GM19043 (cell line): ENCODE data around the gene LTBP1.
"Not testable (repeated sequence)": the region's sequence is repeated elsewhere in the genome, so short reads cannot be mapped to it uniquely, and the experiment has no call there.

ENCODE experiments used
- ATAC-seq: cut with Tn5 transposase; IDR thresholded peaks from one replicate; pipeline ENCODE4 v1.9.1; 2021; ENCODE audit warnings: low read depth; ENCODE audit not compliant: unreplicated experiment

LTBP1 gene

GRCh38 chr2:33032245-33032644 lies 85.5 kb downstream of the LTBP1 start:
- ATAC-seq, result no peak

DNA sequence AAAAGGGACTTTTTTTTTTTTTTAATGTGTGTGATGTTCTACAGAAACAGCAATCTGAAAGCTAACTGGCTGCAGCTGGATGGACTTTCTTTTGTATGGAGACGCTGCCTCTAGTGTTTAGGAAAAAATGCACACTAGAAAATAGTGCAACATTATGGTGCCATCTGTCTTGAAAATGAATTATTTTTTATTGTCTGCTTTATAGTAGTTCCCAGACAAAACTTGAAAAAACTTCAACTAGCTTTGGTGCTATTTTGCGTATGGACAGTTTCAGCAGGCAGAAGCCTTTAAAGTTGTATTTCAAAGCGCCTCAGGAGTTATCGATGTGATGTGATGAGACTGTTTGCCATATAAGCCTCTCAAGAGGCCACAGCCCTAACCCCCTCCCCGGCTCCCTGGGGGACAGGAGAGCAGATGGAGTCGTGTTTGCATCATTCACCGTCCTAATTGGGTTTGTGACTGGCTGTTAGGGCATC lies 86.9 kb downstream of the LTBP1 start:
- no peak for ATAC-seq

DNA sequence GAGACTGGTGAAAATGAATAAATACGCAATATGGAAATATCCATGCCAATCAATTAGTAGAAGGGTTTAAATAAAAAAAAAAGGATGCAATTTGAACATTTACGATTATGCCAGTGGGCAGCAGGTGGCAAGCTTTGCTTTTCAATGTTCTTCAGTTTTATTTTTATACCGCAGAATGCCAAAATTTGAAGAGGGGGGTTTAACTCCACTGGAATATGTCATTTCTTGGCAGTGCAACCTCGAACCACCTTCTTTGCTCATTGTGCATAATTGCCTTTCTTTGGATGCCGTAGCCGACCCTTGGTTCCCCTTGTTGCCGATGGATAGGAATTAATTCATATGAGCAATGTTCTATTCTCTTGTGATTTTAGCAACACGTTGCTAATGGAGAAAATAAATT lies 88.0 kb downstream of the LTBP1 start:
- no peak for ATAC-seq

DNA sequence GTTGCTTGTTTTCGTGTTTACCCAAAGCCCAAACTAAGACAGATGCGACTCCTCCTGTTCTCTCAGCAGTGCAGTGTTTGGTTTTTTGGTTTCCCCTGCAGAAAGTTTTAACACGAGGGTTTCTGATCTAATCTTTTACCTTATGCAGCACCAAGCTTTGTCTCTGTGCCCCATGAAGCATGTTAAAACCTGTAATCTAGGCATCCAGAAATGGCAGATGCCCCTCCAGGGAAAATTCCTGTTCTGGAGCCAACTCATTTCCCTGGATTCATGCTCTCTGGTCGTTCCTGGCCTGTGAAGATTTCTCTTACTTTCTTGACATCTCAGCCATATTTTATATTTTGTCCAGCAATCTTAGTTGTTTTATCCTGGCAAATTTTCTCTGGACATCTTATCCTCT lies 91.5 kb downstream of the LTBP1 start:
- ATAC-seq, result no peak

DNA sequence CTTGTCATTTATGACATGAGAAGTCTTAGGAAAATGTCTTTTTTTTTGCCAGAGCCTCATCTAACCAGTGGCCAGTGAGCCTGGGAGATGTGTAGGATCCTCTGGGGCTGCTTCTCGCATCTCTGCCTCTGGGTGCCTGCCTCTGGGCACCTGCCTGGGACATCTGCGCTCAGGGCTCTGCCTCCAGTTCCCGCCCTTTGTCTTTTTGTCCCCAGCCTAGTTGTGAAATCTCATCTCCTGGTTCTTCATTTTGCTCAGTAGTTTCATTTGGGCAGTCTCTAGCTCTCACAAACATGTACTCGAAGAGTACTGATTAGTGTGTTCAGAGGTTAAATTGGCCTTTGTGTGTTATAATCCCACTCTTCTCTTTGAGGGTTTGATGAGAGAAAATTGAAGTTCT lies 92.0 kb downstream of the LTBP1 start:
- no peak for ATAC-seq

- ATAC-seq, result no peak
These were observed 93.8 kb downstream of the LTBP1 start for GRCh38 chr2:33040541-33040940.

DNA sequence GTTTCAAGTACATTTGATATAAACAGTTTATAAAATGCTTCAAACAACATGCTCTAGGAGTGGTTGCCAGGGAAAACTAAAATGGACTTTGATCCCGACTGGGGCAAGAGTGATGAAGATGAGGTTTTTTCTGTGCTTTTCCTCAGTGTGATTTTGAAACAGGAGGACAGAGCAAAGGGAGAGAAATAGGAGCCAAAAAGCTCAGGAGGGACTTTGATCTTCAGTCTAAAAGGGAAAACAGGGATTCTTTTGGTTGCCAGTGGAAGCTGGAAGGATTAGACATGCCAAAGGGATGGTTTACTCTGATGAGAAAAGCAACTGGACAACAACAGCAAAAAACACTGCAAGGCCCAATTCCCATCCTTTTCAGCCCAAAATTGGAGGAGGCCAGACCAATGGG lies 95.5 kb downstream of the LTBP1 start:
- no peak for ATAC-seq

DNA sequence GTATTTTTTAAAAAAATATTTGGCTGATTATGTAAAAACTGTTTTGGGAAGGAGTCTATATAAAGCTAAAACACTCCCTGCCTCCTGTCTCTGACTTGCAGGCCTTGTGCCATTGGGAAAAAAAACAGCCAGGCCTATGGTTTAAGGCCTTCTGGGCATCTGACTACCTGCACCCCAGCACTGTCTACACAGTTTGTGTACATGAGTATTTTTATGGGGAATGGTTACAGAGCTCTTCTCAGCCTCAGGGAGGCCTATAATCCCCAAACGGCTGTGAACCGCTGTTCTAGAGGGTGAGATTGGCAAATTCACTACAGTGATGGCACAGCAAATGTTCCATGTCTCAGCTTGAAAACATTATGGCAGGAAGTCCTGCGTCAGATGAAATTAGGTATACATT lies 96.1 kb downstream of the LTBP1 start:
- ATAC-seq, result no peak

- ATAC-seq, result no peak
These were observed 101.2 kb downstream of the LTBP1 start for GRCh38 chr2:33047939-33048338.

- ATAC-seq, result no peak
These were observed 105.0 kb downstream of the LTBP1 start for GRCh38 chr2:33051586-33052360.

DNA sequence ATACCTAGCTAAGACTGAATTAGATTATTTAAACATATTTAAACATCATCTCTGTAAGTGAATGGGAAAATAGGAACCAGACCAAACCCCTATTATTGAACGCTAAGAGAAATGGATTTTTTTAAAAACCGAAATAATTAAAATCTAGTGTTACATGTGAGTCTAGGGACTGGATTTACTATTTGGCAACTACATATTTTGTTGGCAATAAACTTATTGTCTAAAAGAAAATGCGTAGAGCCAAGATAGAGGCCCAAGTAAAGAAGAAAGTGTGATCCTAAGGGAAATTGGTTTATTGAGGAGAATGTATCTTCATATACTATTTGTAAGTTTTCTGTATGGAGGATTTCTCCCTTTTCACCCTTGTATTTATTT lies 105.6 kb downstream of the LTBP1 start:
- ATAC-seq, result no peak

GRCh38 chr2:33052795-33053194 lies 106.0 kb downstream of the LTBP1 start:
- ATAC-seq, result not testable (repeated sequence)

DNA sequence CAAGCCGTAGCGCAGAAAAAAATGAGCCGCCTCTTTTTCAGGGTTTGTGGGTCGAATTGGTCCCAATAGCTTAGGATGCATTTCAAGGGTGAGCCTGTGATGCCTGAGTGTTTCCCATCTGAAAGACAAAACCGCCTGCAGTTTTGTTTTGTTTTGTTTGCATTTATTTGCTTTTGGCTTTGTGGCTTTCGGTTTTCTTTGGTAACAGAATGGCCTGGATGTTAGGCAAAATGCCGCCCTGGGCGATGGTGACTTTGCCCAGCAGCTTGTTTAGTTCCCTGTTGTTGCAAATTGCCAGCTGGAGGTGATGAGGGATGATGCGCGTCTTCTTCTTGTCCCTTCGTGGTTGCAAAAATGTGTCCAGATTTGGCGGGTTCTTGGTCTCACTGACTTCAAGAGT lies 109.4 kb downstream of the LTBP1 start:
- ATAC-seq, result no peak

DNA sequence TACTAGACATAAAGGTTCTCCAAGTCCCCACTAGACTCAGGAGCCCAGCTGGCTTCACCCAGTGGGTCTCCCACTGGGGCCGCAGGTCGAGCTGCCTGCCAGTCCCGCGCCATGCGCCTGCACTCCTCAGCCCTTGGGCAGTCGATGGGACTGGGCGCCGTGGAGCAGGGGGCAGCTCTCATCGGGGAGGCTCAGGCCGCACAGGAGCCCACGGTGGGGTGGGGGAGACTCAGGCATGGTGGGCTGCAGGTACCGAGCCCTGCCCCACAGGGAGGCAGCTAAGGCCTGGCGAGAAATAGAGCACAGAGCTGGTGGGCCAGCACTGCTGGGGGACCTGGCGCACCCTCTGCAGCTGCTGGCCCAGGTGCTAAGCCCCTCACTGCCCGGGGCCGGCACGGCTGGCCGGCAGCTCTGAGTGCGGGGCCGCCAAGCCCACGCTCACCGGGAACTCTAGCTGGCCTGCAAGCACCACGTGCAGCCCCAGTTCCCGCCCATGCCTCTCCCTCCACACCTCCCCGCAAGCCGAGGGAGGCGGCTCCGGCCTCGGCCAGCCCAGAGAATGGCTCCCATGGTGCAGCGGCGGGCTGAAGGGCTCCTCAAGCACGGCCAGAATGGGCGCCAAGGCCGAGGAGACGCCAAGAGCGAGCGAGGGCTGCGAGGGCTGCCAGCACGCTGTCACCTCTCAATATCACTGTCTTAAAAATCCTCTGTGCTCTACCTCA lies 110.7 kb downstream of the LTBP1 start:
- not testable (repeated sequence) for ATAC-seq

DNA sequence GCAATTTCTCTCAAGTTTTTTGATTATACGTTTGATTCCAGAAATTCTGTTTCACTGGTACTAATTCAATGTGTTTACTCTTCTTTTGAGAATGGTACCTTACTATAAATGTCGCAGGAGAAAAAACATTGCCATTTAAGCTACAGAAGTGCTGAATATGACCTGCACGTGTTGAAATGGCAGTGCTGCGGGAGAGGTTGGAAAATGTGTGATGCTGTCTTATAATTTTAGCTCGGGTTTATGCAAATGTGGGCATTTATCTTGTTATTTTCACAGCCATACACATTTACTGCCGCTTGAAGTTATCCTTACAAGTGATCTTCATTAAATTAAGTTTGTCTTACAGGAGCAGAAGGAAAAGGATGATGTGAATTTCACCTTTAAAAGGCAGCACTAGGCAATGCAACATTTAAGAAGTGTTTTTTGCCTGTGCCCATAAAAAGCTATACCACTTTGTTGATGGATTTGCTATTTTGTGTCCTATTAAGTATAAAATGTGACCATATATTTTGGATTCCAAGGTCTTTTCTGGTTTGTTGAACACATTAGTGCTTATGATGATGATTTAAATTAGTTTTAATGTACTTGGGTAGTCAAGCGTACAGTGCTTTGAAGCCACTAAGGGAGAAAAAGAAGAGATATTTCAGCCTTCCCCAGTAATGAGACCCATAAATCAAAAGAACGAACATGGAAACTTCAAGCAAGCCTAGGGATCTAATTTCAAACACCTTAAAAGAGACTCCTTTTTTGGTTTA lies 112.1 kb downstream of the LTBP1 start:
- no peak for ATAC-seq

GRCh38 chr2:33059471-33060156 lies 112.9 kb downstream of the LTBP1 start:
- no peak for ATAC-seq

DNA sequence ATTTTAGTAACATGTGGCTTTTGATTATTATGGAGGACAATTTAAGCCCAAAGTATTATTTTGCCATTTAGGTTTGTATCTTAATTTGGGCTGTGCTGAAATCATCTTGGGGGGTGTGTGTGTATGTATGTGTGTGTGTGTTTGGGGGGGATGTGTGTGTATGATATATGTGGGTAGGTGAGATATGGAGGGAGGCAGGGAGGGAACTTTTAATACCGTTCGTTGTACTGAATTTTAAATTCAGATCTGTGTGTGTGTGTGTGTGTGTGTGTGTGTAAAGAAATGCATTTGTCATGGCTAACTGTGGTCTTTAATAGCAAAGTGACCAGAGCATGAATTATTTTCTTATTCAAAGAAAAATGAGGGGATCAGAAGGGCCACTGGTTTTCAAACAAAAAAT lies 113.7 kb downstream of the LTBP1 start:
- no peak for ATAC-seq

DNA sequence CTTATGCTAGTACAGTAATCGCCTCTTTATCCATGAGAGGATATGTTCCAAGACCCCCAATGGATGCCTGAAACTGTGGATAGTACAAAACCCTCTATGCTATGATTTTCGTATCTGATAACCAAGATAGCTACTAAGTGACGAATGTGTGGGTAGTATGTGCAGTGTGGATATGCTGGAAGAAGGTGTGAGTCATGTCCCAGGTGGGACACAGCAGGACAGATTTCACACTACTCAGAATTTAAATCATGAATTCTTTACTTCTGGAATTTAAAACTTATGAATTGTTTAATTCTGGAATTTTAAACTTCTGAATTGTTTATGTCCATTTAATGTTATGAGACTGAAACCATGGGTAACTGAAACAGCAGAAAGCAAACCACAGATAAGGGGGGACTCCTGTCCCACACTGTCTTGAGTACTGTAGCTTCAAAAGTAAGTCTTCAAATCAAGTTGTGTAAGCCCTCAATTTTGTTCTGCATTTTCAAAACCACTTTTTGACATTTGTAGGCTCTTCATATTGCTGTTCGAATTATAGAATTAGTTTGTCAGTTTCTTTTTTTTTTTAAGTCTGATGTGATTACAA lies 116.0 kb downstream of the LTBP1 start:
- no peak for ATAC-seq

DNA sequence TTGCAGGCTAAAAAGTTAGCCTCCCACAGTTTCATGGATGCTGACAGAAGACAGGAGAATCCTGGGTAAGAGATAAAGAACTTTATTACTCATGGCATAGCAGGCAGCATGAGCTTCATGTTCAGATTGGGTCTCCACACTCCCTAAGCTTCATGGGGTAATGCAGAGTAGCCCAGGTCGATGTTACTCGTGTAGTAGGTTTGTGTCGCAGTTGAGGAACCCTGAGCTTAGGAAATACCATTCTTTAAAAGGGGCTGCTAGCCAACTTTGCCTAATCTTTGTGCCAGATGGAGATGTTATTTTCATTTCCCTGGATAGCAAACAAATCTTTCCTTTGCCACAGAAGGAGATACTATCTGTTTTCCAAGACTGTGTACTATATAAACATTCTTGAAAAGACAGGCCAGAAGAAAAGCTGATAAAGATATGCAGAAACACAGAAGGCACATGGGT lies 117.6 kb downstream of the LTBP1 start:
- ATAC-seq, result no peak

DNA sequence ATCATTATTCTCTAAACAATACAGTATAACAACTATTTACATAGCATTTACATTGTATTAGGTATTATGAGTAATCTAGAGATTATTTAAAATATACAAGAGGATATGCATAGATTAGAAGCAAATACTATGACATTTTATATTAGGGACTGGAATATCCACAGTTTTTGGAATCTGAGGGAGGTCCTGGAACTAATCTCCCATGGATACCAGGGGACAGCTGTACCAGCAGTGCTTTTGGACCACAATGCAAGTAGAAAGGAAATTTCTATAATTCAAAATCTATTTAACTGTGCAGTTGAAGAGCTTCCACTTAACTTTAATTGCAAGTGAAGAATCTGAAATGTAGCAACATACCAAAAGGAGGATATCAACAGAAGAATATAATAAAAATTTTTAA lies 120.8 kb downstream of the LTBP1 start:
- ATAC-seq, result no peak
